ENCODE results near the gene CLDN20.
A peak's percentile ranks its signal among the peaks of the same experiment; 100 is the strongest.
"Not testable (repeated sequence)": the region's sequence is repeated elsewhere in the genome, so short reads cannot be mapped to it uniquely, and the experiment has no call there.

The CLDN20 gene

GRCh38 chr6:155311583-155311982 lies 47.8 kb downstream of the CLDN20 start:
- no peak for DNase-seq (ENCODE audit: low spot score)

- DNase-seq (ENCODE audit: low spot score), result not testable (repeated sequence)
Observed at GRCh38 chr6:155312950-155313349, 49.1 kb downstream of the CLDN20 start.

GRCh38 chr6:155313602-155314091 lies 49.8 kb downstream of the CLDN20 start:
- DNase-seq (ENCODE audit: low spot score), result peak; percentile 33

DNA sequence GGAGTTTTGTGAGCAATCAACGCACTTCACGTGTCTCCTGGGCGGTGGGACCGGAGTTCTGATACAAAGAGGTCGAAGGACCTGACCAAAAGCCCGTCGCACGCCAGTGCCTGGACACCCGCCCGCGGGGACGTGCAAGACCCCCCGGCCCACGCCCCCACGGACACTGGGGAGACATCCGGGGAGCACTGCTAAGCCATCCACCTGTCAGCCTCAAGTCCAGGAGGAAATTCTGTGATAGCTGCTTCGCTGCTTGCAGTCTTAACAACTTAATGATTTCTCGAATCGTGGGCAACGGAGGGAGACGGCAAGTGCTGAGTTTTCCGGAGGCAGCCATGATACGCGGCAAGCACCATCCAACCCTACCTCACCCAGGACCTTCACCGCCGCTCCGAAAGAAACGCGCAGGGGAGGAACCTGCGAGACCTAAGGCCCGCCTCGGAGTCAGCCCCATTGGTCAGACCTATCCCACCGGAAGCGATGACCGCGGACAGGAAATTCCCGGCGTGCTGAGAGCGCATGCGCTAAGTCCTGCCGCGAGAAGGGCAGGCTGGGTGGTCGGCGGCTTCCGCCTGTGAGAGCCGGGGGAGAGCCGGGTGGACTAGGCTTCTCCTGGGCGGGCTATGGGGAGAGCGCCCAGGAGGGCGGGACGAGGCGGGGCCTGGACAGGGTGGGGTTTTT lies 50.4 kb downstream of the CLDN20 start, which contains the start of gene TFB1M:
TFB1M (minus strand) TSS at position 393 of the 681 bp plus-strand sequence; CDS start at position 337, 56 bp downstream.
- peak; percentile 95 for DNase-seq (ENCODE audit: low spot score)

DNA sequence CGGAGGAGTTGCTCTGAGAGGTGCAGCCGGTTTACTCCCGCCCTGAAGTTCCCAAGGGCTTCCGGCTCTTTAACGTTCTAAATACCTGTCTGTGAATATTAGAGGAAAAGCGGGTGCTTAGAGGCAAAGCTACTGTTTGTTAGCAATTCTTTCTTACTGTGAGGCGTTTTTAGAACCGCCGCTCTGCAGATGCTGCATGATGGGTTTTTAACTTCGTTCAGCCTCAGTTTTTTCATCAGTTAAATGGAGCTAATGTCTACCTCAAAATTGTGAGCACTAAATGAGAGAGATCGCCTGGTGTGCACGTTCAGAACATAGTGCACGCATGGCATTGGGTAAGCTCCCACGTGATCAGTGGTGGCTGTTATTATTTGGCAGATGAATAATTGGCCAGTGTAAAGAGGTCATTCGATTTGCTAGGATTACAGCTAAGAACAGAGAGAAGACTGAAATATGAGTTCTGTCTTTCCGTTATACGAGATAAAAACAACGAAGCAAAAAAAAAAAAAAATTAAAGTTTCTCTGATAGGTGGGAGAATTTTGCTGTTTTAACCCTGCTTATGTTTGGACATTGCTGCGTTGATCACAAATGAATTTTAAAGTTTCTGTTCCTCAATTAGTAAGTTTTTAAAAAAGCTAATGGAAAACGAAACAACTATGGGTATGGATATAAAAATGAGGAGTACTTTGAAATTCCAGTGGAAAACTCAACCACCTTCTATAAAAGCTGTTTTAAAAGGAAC lies 51.1 kb downstream of the CLDN20 start:
- DNase-seq (ENCODE audit: low spot score), result peak; percentile 89

DNA sequence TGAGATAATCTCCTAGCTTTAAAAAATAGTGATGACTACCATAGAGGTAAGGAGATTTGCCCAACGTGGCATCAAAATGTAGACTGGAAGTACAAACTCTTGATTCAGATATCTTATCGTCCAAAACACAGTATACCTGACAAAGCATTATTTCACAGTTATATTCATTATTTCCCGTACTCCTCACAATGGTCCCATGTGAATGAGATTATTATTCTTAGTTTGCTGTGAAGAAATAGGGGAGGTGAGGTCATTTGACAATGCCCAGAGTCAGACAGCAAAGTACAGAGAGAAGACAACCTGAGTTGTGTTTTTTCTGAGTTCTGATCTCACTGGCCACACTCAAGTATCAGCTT lies 51.7 kb downstream of the CLDN20 start:
- DNase-seq (ENCODE audit: low spot score), result no peak

- no peak for DNase-seq (ENCODE audit: low spot score)
Observed at GRCh38 chr6:155316419-155316818, 52.6 kb downstream of the CLDN20 start.

DNA sequence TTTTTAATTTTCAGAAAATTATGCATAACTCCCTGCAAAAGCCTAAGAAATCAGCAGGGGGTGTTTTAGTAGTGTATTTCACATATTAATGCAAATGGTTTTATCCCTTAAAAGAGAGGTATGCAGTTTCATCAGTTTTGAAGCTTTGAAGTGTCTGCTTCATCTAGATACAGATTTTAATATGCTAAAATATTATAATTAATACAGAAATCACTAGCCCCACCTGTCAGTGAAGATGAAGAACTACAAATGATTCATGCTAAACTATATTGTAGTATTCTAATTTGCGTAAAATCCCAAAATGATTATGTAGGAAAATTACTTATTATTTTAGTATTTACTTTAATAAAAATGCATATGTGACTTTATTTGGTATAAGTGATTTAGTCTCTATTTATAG lies 53.4 kb downstream of the CLDN20 start:
- no peak for DNase-seq (ENCODE audit: low spot score)

DNA sequence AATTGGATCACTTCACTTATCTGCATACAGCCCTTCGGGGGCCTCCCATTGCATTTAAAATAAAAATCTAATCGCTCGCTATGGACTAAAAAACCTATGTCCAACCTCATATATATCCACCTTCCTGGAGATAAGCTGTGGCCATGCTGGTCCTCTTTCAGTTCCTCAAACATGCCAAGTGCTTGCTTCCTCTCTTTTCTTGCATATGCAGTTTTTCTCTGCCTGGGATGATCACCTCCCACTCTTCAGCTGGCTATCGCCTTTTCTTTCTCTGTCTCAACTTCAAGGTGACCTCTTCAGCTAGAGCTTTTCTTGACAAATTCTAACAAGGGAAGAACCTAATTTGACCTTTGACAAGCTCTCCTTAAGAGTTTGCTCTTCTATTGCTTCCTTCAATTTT lies 56.1 kb downstream of the CLDN20 start:
- no peak for DNase-seq (ENCODE audit: low spot score)

DNA sequence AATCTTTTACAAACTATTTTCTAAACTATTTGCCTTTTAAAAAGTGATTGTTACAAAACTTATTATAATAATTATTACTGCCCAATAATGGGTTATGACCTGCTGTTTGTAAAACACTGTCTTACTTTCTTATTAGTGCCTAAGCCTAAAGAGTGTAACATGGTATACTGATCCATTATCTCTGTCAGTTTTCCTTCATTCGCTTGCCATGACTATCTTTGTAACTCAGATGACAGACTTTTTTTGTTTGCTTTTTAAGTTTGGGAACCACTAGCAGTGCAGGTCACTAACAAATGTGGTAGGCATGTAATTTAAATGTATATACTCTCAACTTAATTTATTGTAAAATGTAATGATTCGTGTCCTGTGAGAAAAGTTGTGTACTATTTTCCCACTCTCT lies 60.4 kb downstream of the CLDN20 start:
- DNase-seq (ENCODE audit: low spot score), result no peak

DNA sequence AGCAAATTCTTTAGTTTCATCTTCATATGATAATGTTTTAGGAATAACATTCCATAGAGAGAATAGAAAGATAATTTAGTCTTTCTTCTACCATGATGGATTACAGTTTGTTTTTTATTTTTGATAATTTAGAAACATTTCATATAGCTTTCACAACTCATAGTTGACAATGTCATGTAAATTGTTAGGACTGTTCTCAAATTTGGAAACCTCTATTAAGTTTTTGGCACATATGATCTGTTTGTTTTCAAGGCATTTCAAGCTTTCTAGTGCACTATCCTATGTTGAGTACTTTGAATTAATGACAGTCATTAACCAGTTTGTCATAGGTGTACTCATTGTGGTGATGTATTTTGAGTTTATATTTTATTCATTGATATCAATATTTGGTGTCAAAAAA lies 61.2 kb downstream of the CLDN20 start:
- no peak for DNase-seq (ENCODE audit: low spot score)

DNA sequence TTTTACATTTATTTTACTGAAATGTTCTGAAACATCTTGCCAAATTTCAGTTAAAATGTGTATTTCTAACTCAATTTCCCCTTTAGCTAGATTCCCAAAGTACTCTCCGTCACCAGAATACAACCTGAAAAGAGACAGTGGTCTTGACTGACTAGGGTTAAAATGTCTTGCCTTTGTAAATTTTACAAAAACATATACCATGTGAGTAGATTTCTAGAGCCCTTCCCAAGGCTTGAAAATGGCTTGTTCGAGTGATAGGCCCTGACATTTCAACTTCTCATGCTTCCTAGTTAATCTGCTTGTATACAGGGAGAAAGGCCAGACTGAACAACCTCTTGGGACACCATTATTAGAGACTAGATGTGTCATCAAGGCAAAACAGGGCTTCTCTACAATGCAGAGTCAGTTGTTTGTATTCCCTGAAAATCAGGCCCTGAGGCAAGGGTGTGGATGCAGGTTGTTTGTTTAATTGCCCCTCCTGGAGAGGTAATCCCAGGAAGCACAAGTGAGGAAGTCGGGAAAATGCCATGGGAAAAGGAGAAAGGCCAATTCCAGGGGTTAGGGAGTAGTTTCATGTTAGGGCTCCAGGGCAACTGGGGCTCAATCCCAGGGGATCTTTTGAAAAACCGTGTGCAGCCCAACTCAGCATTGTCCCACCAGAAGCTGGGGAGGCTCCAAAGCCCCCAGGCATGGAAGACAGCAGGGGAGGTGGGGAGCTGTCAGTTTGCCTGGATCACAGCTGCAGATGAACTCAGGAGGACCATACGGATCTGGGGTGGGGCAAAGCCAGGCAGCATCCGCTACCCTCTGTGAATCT lies 62.1 kb downstream of the CLDN20 start:
- DNase-seq (ENCODE audit: low spot score), result no peak
